ENCODE data around the gene MBD4. TPM values are rescaled to one million over a fixed set of nuclear protein-coding genes. Genes with fewer than 3 reads are reported as not detected.

Gene MBD4
- total RNA-seq, 4 donors from 2014 or later: 15.4 to 18.1 (median 16.4) TPM

GRCh38 chr3:129432671-129433070, 7.1 kb downstream of the MBD4 start:
- DNase-seq (no peak), ATAC-seq (no peak)
- H3K9me3 ChIP-seq: no peaks in the 10 kb centered on the region
- no peak overlapping the region for H3K4me3 ChIP-seq
- H3K36me3 ChIP-seq: peaks cover 0 to 59% of the 10 kb centered on the region in 2 donors
- no peak for TF ChIP-seq POLR2A (IDR thresholded peaks at IDR 0.05)
- TF ChIP-seq, protein P1, sequence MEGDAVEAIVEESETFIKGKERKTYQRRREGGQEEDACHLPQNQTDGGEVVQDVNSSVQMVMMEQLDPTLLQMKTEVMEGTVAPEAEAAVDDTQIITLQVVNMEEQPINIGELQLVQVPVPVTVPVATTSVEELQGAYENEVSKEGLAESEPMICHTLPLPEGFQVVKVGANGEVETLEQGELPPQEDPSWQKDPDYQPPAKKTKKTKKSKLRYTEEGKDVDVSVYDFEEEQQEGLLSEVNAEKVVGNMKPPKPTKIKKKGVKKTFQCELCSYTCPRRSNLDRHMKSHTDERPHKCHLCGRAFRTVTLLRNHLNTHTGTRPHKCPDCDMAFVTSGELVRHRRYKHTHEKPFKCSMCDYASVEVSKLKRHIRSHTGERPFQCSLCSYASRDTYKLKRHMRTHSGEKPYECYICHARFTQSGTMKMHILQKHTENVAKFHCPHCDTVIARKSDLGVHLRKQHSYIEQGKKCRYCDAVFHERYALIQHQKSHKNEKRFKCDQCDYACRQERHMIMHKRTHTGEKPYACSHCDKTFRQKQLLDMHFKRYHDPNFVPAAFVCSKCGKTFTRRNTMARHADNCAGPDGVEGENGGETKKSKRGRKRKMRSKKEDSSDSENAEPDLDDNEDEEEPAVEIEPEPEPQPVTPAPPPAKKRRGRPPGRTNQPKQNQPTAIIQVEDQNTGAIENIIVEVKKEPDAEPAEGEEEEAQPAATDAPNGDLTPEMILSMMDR (IDR thresholded peaks at IDR 0.05 in 4 of 5, conservative IDR thresholded peaks at IDR 0.05 in 1 of 5): no peak
- peaks cover 6 to 10% of the 10 kb centered on the region in 2 donors for H3K4me1 ChIP-seq
- in situ Hi-C loops (cut with MboI; ENCODE audit: low sequenced_read_pairs in 4 of 4) (no loop called here), intact Hi-C loops (cut with DNase I; ENCODE audit: low total_unique reads) (no loop called here)
- H3K27me3 ChIP-seq: no peaks in the 10 kb centered on the region
- H3K27ac ChIP-seq: no peak overlapping the region

DNA sequence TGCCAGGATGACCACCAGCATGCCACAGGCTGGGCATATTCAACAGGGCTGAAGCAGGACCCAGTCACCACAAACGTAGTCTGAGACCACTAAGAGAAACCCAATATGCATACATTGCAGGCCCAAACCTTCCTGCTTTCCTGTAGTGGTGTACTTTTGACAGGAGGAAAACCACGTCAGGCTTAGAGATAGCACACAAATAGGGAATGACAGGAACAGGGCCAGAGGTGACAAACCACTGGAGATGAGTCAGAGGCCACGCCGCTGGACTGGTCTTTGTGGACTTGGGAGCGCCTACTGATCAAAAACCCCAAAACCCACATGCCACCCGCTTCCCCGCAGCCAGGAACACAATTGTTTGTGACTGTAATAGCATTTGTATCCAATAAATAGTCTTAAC, 7.7 kb downstream of the MBD4 start:
- intact Hi-C loops (cut with DNase I; ENCODE audit: low total_unique reads) (no loop called here), in situ Hi-C loops (cut with MboI; ENCODE audit: low sequenced_read_pairs in 4 of 4) (no loop called here)
- H3K27me3 ChIP-seq: no peaks in the 10 kb centered on the region
- H3K9me3 ChIP-seq: no peaks in the 10 kb centered on the region
- TF ChIP-seq POLR2A (IDR thresholded peaks at IDR 0.05): no peak
- TF ChIP-seq, protein P1 (IDR thresholded peaks at IDR 0.05 in 4 of 5, conservative IDR thresholded peaks at IDR 0.05 in 1 of 5): no peak
- H3K4me1 ChIP-seq: peaks cover 7 to 11% of the 10 kb centered on the region in 2 donors
- no peak for ATAC-seq
- H3K27ac ChIP-seq: no peak overlapping the region
- no peak for DNase-seq
- peaks cover 0 to 53% of the 10 kb centered on the region in 2 donors for H3K36me3 ChIP-seq
- no peak overlapping the region for H3K4me3 ChIP-seq

- no peak for ATAC-seq
- in situ Hi-C loops (cut with MboI; ENCODE audit: low sequenced_read_pairs in 4 of 4): no loop called here
- H3K27ac ChIP-seq: no peak overlapping the region
Observed at GRCh38 chr3:129429602-129430001, 10.1 kb downstream of the MBD4 start.

DNA sequence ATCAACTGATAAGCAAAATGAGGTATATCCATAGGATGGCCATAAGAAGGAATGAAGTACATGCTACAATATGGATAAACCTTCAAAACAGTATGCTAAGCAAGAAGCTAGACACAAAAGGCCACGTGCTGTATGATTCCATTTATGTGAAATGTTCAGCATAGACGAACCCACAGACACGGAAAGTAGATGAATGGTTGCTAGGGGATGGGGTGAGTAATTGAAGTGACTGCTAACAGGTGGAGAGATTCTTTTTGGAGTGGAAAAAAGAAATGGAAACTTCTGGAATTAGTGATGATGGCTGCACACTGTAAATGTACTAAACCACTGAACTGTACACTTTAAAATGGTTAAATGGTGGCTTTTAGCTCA, 10.7 kb downstream of the MBD4 start:
- ATAC-seq: no peak
- H3K4me3 ChIP-seq: peak overlapping the region; percentile 44 to 76 (median 66)
- no peak for DNase-seq
- H3K27me3 ChIP-seq: no peaks in the 10 kb centered on the region
- peak overlapping the region; percentile 56 to 73 (median 73) for H3K27ac ChIP-seq
- no peaks in the 10 kb centered on the region for H3K9me3 ChIP-seq
- TF ChIP-seq POLR2A (IDR thresholded peaks at IDR 0.05): no peak
- TF ChIP-seq, protein P1 (IDR thresholded peaks at IDR 0.05 in 4 of 5, conservative IDR thresholded peaks at IDR 0.05 in 1 of 5): no peak
- H3K4me1 ChIP-seq: peaks cover 7 to 11% of the 10 kb centered on the region in 2 donors
- intact Hi-C loops (cut with DNase I; ENCODE audit: low total_unique reads): loop anchor here (2.0 kb wide), 1 partner anchor 30 kb away; no protein-coding TSS in a partner anchor
- in situ Hi-C loops (cut with MboI; ENCODE audit: low sequenced_read_pairs in 4 of 4): no loop called here
- H3K36me3 ChIP-seq: peaks cover 0 to 37% of the 10 kb centered on the region in 2 donors

More at GRCh38 chr3:129429602-129430001, 10.1 kb downstream of the MBD4 start:
- no peak for TF ChIP-seq POLR2A (IDR thresholded peaks at IDR 0.05)
- TF ChIP-seq, protein P1 (IDR thresholded peaks at IDR 0.05 in 4 of 5, conservative IDR thresholded peaks at IDR 0.05 in 1 of 5): no peak
- intact Hi-C loops (cut with DNase I; ENCODE audit: low total_unique reads): loop anchor here (2.0 kb wide), 1 partner anchor 31 kb away; no protein-coding TSS in a partner anchor
- peaks cover 7 to 11% of the 10 kb centered on the region in 2 donors for H3K4me1 ChIP-seq
- peaks cover 0 to 40% of the 10 kb centered on the region in 2 donors for H3K36me3 ChIP-seq
- no peak for DNase-seq
- no peak overlapping the region for H3K4me3 ChIP-seq
- H3K27me3 ChIP-seq: no peaks in the 10 kb centered on the region
- no peaks in the 10 kb centered on the region for H3K9me3 ChIP-seq
